Fibroblast of skin of right quadriceps (primary cell): ENCODE results near the gene DTX2.
"Not testable (repeated sequence)": the region's sequence is repeated elsewhere in the genome, so short reads cannot be mapped to it uniquely, and the experiment has no call there.

Experiments used
- DNase-seq: peaks from one replicate; pipeline ENCODE4 v3.0.0-alpha.2; 2013

DTX2 gene

GRCh38 chr7:76445577-76446008 lies 15.9 kb upstream of the DTX2 start:
- peak; percentile 77 for DNase-seq

- not testable (repeated sequence) for DNase-seq
These were observed 4.5 kb upstream of the DTX2 start for GRCh38 chr7:76457017-76457416.

- not testable (repeated sequence) for DNase-seq
These were observed 3.0 kb upstream of the DTX2 start for GRCh38 chr7:76458504-76458903.

GRCh38 chr7:76460767-76461166 lies 742 bp upstream of the DTX2 start:
- not testable (repeated sequence) for DNase-seq

- not testable (repeated sequence) for DNase-seq
These were observed 868 bp downstream of the DTX2 start for GRCh38 chr7:76462271-76462882.

GRCh38 chr7:76464959-76465358 lies 3.5 kb downstream of the DTX2 start:
- DNase-seq, result not testable (repeated sequence)

- DNase-seq, result not testable (repeated sequence)
These were observed 4.4 kb downstream of the DTX2 start for GRCh38 chr7:76465950-76466349.

- not testable (repeated sequence) for DNase-seq
These were observed 6.4 kb downstream of the DTX2 start for GRCh38 chr7:76467743-76468404.

- DNase-seq, result not testable (repeated sequence)
These were observed 10.2 kb downstream of the DTX2 start for GRCh38 chr7:76471556-76472221.

GRCh38 chr7:76473097-76473496 lies 11.6 kb downstream of the DTX2 start:
- DNase-seq, result not testable (repeated sequence)

- not testable (repeated sequence) for DNase-seq
These were observed 14.8 kb downstream of the DTX2 start for GRCh38 chr7:76476280-76476679.

- not testable (repeated sequence) for DNase-seq
These were observed 15.4 kb downstream of the DTX2 start for GRCh38 chr7:76476742-76477474.

GRCh38 chr7:76479628-76480027 lies 18.1 kb downstream of the DTX2 start:
- DNase-seq, result not testable (repeated sequence)

- DNase-seq, result not testable (repeated sequence)
These were observed 19.1 kb downstream of the DTX2 start for GRCh38 chr7:76480403-76481253.

- not testable (repeated sequence) for DNase-seq
These were observed 21.2 kb downstream of the DTX2 start for GRCh38 chr7:76482660-76483059.

GRCh38 chr7:76483081-76483480 lies 21.6 kb downstream of the DTX2 start:
- DNase-seq, result not testable (repeated sequence)

GRCh38 chr7:76484456-76484855 lies 22.9 kb downstream of the DTX2 start:
- not testable (repeated sequence) for DNase-seq

GRCh38 chr7:76485822-76486610 lies 24.5 kb downstream of the DTX2 start:
- not testable (repeated sequence) for DNase-seq

GRCh38 chr7:76486618-76487017 lies 25.1 kb downstream of the DTX2 start:
- DNase-seq, result not testable (repeated sequence)

- DNase-seq, result not testable (repeated sequence)
These were observed 26.5 kb downstream of the DTX2 start for GRCh38 chr7:76487969-76488368.

GRCh38 chr7:76492139-76492538 lies 30.6 kb downstream of the DTX2 start:
- not testable (repeated sequence) for DNase-seq
